Measurements from ENCODE around the gene SLC18A2.

Gene SLC18A2

DNA sequence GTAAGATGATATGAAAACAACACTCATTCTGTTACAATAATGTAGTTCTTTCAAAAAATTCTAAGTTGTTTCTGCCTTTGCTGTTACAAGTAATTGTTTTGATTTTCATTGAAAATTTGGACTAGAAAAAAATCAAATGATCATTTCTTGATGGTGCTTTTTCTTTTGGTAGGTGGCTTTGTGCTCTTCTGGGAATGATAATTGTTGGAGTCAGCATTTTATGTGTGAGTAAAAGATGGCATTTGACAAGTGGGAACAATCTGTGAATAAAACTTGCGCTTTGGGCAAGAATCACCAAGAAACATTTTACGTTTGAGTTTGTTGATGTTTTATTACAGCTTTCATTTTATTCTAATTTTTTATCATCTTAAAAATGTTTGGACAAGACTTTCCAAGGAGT, 25.9 kb downstream of the SLC18A2 start:
- no peaks in the 10 kb centered on the region for H3K27me3 ChIP-seq (replicated peaks; ENCODE audit: control insufficient read depth, insufficient read depth, low read length)
- H3K36me3 ChIP-seq (ENCODE audit: control insufficient read depth, insufficient read depth, low read length): no peaks in the 10 kb centered on the region
- no peak for DNase-seq (ENCODE audit: extremely low read depth, insufficient read length)
- TF ChIP-seq, protein P1, sequence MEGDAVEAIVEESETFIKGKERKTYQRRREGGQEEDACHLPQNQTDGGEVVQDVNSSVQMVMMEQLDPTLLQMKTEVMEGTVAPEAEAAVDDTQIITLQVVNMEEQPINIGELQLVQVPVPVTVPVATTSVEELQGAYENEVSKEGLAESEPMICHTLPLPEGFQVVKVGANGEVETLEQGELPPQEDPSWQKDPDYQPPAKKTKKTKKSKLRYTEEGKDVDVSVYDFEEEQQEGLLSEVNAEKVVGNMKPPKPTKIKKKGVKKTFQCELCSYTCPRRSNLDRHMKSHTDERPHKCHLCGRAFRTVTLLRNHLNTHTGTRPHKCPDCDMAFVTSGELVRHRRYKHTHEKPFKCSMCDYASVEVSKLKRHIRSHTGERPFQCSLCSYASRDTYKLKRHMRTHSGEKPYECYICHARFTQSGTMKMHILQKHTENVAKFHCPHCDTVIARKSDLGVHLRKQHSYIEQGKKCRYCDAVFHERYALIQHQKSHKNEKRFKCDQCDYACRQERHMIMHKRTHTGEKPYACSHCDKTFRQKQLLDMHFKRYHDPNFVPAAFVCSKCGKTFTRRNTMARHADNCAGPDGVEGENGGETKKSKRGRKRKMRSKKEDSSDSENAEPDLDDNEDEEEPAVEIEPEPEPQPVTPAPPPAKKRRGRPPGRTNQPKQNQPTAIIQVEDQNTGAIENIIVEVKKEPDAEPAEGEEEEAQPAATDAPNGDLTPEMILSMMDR (IDR thresholded peaks at IDR 0.05; ENCODE audit: insufficient read depth, low read length, poor library complexity, severe bottlenecking): no peak
- H3K4me3 ChIP-seq (replicated peaks; ENCODE audit: low read depth, low read length): no peak overlapping the region

DNA sequence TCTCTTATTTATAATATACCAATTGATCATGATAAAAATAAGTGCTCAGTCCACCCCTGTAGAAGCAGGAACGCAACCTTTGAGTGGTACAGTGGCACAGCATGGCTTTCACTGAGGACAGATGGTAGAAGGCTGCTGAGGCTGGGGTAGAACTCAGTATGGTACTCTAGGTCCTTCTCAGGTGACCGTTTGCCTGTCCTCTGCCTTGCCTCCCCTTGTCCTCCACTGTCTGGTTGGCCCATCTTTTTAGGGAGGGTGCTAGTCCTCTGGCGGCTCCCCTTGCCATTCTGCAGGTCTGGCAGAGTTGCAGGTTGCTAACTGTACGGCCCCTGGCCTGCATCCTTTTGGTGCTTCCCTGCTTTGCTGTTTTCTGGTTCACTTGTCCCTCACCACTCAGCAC, 27.3 kb downstream of the SLC18A2 start:
- TF ChIP-seq, protein P1 (IDR thresholded peaks at IDR 0.05; ENCODE audit: insufficient read depth, low read length, poor library complexity, severe bottlenecking): no peak
- Histone ChIP-seq H3K4me3 (replicated peaks; ENCODE audit: low read depth, low read length) (no peak overlapping the region), H3K27me3 (replicated peaks; ENCODE audit: control insufficient read depth, insufficient read depth, low read length) (no peaks in the 10 kb centered on the region), H3K36me3 (ENCODE audit: control insufficient read depth, insufficient read depth, low read length) (no peaks in the 10 kb centered on the region)
- DNase-seq (ENCODE audit: extremely low read depth, insufficient read length): no peak

DNA sequence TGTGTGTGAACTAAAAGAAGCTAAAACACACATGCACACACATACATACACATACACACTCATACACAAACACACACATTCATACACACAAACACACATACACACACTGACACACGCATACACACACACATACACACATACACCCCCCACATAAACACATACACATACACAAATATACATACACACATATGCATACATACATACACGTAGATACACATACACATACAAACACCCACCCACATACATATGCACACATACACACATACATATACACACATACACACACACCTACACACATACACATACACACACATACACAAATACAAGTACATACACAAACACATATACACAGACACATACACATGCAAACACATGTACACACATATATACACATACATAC, 28.0 kb downstream of the SLC18A2 start:
- TF ChIP-seq, protein P1 (IDR thresholded peaks at IDR 0.05; ENCODE audit: insufficient read depth, low read length, poor library complexity, severe bottlenecking): no peak
- Histone ChIP-seq H3K36me3 (ENCODE audit: control insufficient read depth, insufficient read depth, low read length) (no peaks in the 10 kb centered on the region), H3K27me3 (replicated peaks; ENCODE audit: control insufficient read depth, insufficient read depth, low read length) (no peaks in the 10 kb centered on the region), H3K4me3 (replicated peaks; ENCODE audit: low read depth, low read length) (no peak overlapping the region)
- no peak for DNase-seq (ENCODE audit: extremely low read depth, insufficient read length)

DNA sequence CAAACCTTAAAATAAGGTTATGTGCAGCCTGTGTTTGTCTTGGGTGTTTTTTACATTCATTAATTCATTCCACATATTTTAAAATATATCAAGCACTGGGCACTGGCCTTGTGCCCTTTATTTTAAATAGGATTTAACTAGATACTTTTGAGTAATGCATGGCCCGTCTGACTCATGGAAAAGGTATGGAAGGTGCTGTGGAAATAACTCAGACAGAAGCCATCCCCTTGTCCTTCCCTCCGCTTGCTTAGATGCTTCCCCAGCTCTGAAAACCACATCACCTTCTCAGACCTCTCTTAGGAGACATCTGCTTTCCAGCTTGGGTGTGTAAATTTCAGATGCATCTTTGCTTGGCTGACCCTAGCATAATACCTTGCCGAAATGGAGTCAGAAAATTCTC, 30.5 kb downstream of the SLC18A2 start:
- Histone ChIP-seq H3K27me3 (replicated peaks; ENCODE audit: control insufficient read depth, insufficient read depth, low read length) (no peaks in the 10 kb centered on the region), H3K36me3 (ENCODE audit: control insufficient read depth, insufficient read depth, low read length) (no peaks in the 10 kb centered on the region), H3K4me3 (replicated peaks; ENCODE audit: low read depth, low read length) (no peak overlapping the region)
- DNase-seq (ENCODE audit: extremely low read depth, insufficient read length): no peak
- TF ChIP-seq, protein P1 (IDR thresholded peaks at IDR 0.05; ENCODE audit: insufficient read depth, low read length, poor library complexity, severe bottlenecking): no peak

DNA sequence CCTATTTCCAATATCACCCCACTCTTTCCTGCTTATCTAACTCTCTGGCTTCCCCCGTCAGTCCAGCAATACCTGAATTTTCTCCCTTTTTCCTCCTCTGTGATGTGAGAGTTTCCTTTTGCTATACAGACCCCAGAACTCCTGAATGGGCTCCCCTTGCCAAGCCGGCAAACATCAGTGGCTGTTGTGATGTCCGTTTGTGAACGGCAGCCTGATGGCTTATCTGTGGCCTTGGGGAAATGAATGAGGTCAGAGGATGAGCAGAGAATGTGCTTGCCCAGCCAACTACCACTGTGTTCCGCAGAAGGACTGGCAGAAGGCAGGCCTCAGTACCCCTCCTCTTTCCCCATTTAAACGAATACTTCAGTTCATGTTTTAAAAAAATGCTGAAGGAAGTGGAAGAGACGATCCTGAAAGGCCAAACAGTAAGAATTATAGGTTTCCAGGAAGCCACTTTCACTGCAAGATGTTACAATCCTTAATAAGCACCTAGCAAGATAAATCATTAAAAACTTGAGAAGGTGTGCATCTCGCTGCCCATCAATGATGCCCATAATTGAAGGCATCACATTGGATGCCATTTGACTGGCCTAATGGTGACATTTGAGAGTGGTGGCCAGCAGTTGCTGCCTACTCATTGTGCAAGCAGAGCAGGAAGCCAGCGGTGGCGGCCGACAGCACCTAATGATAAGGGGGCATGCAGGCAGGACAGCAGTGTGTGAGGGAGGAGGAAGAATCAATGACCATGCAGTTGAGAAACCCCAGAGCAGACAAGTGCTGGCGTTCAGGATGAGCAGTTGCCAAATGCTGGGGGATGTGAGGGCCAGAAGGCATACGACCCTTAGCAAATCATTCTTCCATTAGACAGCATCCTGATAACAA, 31.5 kb downstream of the SLC18A2 start:
- TF ChIP-seq, protein P1 (IDR thresholded peaks at IDR 0.05; ENCODE audit: insufficient read depth, low read length, poor library complexity, severe bottlenecking): no peak
- H3K36me3 ChIP-seq (ENCODE audit: control insufficient read depth, insufficient read depth, low read length): no peaks in the 10 kb centered on the region
- DNase-seq (ENCODE audit: extremely low read depth, insufficient read length): no peak
- H3K4me3 ChIP-seq (replicated peaks; ENCODE audit: low read depth, low read length): no peak overlapping the region
- H3K27me3 ChIP-seq (replicated peaks; ENCODE audit: control insufficient read depth, insufficient read depth, low read length): no peaks in the 10 kb centered on the region
